Stomach (tissue), 9 donors: ENCODE results near the gene PCDHGA9. TPM values are rescaled to one million over a fixed set of nuclear protein-coding genes. Genes with fewer than 3 reads are reported as not detected.
"Not testable (repeated sequence)": the region's sequence is repeated elsewhere in the genome, so short reads cannot be mapped to it uniquely, and the experiment has no call there.

Source experiments
- DNase-seq, 2 donors: peaks; one replicate each; pipeline versions ENCODE4 v3.0.0 to v3.0.0-alpha.2; 2013 to 2019
- H3K27ac ChIP-seq, 5 donors: fragments of 200-600 bp in 4 of 5; sonication (generic) in 4 of 5; one replicate each; pipeline ENCODE4 v1.5.1; 2013 to 2019; ENCODE audit warnings: mild to moderate bottlenecking in 1 of 5, moderate library complexity in 1 of 5
- H3K27me3 ChIP-seq, 3 donors: fragments of 200-600 bp; sonication (generic); one replicate each; pipeline ENCODE4 v1.5.1; 2017 to 2019; ENCODE audit warnings: mixed run types in 1 of 3
- H3K36me3 ChIP-seq, 4 donors: fragments of 200-600 bp; sonication (generic); 1 replicate in 3 of 4; 2 replicates in 1 of 4; pipeline ENCODE4 v1.5.1; 2016 to 2019
- H3K4me1 ChIP-seq, 4 donors: fragments of 200-600 bp; sonication (generic); one replicate each; pipeline ENCODE4 v1.5.1; 2016 to 2019
- H3K4me3 ChIP-seq, 4 donors: fragments of 200-600 bp; sonication (generic) in 3 of 4; one replicate each; pipeline ENCODE4 v1.5.1; 2016 to 2019; ENCODE audit warnings: mild to moderate bottlenecking in 1 of 4
- H3K9me3 ChIP-seq, 4 donors: fragments of 200-600 bp; sonication (generic); one replicate each; pipeline ENCODE4 v1.5.1; 2016 to 2019
- EP300 ChIP-seq: sonication (generic); formaldehyde crosslinking; IDR thresholded peaks from one replicate; pipeline ENCODE4 v1.6.1; 2017; ENCODE audit warnings: antibody characterized with exemption
- POLR2A ChIP-seq, 4 donors: fragments of 450-650 bp; IDR thresholded peaks; one replicate each; pipeline ENCODE4 v1.6.1; 2016; ENCODE audit warnings: antibody characterized with exemption in 4 of 4, control low read depth in 2 of 4, mild to moderate bottlenecking in 1 of 4, moderate library complexity in 1 of 4
- POLR2AphosphoS5 ChIP-seq, 3 donors: sonication (generic); formaldehyde crosslinking; IDR thresholded peaks; one replicate each; pipeline ENCODE4 v1.6.1; 2016; ENCODE audit warnings: antibody characterized with exemption in 3 of 3
- WGBS, 5 donors: extraction: QIAGEN DNeasy Blood & Tissue Kit in 3 of 5; methylation state at CpG; one replicate each; pipeline versions ENCODE4 v1.1.5 to v1.1.7; 2013 to 2018; 5-methylcytosine and 5-hydroxymethylcytosine counted together
- intact Hi-C: fragments of 100-400 bp; cut with DNase I; formaldehyde crosslinking; loops from one replicate; pipeline ENCODE4 v1.15.1; 2023; ENCODE audit warnings: low total_unique reads
- polyA plus RNA-seq, 3 donors: library from polyadenylated mRNA; stranded (reverse); fragments of 200-250 nt; gene quantifications; one replicate each; pipeline ENCODE4 v1.2.3, GENCODE V29; 2013
- total RNA-seq, 5 donors: library from RNA; depleted of rRNA; stranded (reverse); fragments of >200 nt; gene quantifications; one replicate each; pipeline versions ENCODE4 v1.1.0 to v1.2.3, GENCODE V29; 2014 to 2016
- TF ChIP-seq, protein P1 (sequence below), 7 experiments: fragments of 450-650 bp in 4 of 7; fragments of 200-600 bp in 3 of 7; sonication (generic) in 3 of 7; IDR thresholded peaks; one replicate each; pipeline ENCODE4 v1.5.1; 2016 to 2019; ENCODE audit warnings: antibody characterized with exemption in 7 of 7, control low read depth in 2 of 7, mild to moderate bottlenecking in 1 of 7
- donor health status: healthy with polysubstance abuse.
- donor health status: Bipolar disorder and iron deficiency.
- donor health status: healthy.

Gene PCDHGA9
- total and polyA plus RNA-seq, 8 donors = 0.13 to 10.1 (median 2.0) TPM; not detected in 2

DNA sequence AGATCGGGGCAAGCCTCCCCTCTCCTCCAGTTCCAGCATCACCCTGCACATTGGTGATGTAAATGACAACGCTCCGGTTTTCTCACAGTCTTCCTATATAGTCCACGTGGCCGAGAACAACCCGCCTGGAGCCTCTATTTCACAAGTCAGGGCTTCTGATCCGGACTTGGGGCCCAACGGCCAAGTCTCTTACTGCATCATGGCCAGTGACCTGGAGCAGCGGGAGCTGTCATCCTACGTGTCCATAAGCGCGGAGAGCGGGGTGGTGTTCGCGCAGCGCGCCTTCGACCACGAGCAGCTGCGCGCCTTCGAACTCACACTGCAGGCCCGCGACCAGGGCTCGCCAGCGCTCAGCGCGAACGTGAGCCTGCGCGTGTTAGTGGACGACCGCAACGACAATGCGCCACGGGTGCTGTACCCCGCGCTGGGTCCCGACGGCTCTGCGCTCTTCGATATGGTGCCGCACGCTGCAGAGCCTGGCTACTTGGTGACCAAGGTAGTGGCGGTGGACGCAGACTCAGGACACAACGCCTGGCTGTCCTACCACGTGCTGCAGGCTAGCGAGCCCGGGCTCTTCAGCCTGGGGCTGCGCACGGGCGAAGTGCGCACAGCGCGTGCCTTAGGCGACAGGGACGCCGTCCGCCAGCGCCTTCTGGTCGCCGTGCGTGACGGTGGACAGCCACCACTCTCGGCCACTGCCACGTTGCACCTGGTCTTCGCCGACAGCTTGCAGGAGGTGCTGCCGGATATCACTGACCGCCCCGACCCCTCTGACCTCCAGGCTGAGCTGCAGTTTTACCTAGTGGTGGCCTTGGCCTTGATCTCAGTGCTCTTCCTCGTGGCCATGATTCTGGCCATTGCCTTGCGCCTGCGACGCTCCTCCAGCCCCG, 13.2 kb upstream of the PCDHGA9 start:
- Histone ChIP-seq H3K9me3 (peaks cover 62 to 98% (median 92%) of the 10 kb centered on the region in 4 donors), H3K4me1 (no peaks in the 10 kb centered on the region), H3K27me3 (peaks cover 0 to 78% (median 7%) of the 10 kb centered on the region in 3 donors), H3K27ac (no peak overlapping the region), H3K4me3 (no peak overlapping the region), H3K36me3 (peaks cover 0 to 16% (median 0%) of the 10 kb centered on the region in 4 donors)
- TF ChIP-seq POLR2AphosphoS5 (IDR thresholded peaks at IDR 0.05) (no peak), POLR2A (IDR thresholded peaks at IDR 0.05) (no peak), EP300 (no peak)
- TF ChIP-seq, protein P1, sequence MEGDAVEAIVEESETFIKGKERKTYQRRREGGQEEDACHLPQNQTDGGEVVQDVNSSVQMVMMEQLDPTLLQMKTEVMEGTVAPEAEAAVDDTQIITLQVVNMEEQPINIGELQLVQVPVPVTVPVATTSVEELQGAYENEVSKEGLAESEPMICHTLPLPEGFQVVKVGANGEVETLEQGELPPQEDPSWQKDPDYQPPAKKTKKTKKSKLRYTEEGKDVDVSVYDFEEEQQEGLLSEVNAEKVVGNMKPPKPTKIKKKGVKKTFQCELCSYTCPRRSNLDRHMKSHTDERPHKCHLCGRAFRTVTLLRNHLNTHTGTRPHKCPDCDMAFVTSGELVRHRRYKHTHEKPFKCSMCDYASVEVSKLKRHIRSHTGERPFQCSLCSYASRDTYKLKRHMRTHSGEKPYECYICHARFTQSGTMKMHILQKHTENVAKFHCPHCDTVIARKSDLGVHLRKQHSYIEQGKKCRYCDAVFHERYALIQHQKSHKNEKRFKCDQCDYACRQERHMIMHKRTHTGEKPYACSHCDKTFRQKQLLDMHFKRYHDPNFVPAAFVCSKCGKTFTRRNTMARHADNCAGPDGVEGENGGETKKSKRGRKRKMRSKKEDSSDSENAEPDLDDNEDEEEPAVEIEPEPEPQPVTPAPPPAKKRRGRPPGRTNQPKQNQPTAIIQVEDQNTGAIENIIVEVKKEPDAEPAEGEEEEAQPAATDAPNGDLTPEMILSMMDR (IDR thresholded peaks at IDR 0.05) = no peak
- intact Hi-C loops = no loop called here
- WGBS, 5 donors = 35 to 46% (median 39%) methylated on average over 52 to 77 of the region's 77 CpGs
- DNase-seq = no peak

DNA sequence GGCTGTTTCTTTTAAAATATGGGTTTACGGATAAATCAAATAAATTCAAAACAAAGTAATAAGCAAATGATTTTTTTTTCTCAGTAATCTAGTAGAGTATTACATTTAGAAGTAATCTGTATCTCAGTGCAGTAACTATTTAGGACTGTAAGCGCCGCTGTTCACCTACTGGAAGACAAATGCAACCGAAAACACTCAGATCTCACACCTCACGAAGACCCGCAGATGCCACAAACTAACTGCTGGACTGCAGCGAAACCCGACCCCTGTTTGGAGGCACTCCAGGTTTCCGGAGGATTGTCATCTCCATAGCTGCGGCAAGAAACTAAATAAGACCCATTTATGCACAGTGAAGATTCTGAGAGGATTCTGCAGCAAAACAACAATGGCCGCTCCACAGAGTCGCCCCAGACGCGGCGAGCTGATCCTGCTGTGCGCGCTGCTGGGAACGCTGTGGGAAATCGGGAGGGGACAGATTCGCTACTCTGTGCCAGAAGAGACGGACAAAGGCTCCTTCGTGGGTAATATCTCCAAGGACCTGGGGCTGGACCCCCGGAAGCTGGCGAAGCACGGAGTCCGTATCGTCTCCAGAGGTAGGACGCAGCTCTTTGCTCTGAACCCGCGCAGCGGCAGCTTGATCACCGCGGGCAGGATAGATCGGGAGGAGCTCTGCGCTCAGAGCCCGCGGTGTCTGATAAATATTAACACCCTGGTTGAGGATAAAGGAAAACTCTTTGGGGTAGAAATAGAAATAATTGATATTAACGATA, 10.0 kb upstream of the PCDHGA9 start, which contains the start of gene PCDHGA8:
PCDHGA8 (plus strand) TSS at position 205 of the 770 bp plus-strand sequence; CDS start at position 386, 181 bp downstream.
- WGBS, 5 donors = 21 to 34% (median 28%) methylated on average over 35 to 38 of the region's 38 CpGs
- intact Hi-C loops = no loop called here
- Histone ChIP-seq H3K9me3 (peaks cover 50 to 98% (median 90%) of the 10 kb centered on the region in 4 donors), H3K27me3 (peaks cover 0 to 80% (median 5%) of the 10 kb centered on the region in 3 donors), H3K27ac (no peak within 1 kb of the TSS), H3K4me1 (no peaks in the 10 kb centered on the region), H3K4me3 (no peak within 1 kb of the TSS), H3K36me3 (peaks cover 0 to 16% (median 0%) of the 10 kb centered on the region in 4 donors)
- no peak for DNase-seq
- TF ChIP-seq POLR2AphosphoS5 (IDR thresholded peaks at IDR 0.05) (no peak), EP300 (no peak), POLR2A (IDR thresholded peaks at IDR 0.05) (no peak)
- TF ChIP-seq, protein P1 (IDR thresholded peaks at IDR 0.05) = no peak

DNA sequence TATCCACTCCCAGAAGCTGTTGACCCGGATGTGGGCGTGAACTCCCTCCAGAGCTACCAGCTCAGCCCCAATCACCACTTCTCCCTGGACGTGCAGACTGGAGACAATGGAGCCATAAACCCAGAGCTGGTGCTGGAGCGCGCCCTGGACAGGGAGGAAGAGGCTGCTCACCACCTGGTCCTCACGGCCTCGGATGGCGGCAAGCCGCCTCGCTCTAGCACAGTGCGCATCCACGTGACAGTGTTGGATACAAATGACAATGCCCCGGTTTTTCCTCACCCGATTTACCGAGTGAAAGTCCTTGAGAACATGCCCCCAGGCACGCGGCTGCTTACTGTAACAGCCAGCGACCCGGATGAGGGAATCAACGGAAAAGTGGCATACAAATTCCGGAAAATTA, 9.3 kb upstream of the PCDHGA9 start:
- no peak for DNase-seq
- Histone ChIP-seq H3K4me1 (no peaks in the 10 kb centered on the region), H3K27me3 (peaks cover 0 to 80% (median 5%) of the 10 kb centered on the region in 3 donors), H3K27ac (no peak overlapping the region), H3K36me3 (peaks cover 0 to 16% (median 0%) of the 10 kb centered on the region in 4 donors), H3K4me3 (no peak overlapping the region), H3K9me3 (peaks cover 49 to 98% (median 91%) of the 10 kb centered on the region in 4 donors)
- TF ChIP-seq EP300 = no peak
- intact Hi-C loops = no loop called here
- WGBS, 5 donors = 31 to 46% (median 34%) methylated on average over 21 of the region's 21 CpGs

DNA sequence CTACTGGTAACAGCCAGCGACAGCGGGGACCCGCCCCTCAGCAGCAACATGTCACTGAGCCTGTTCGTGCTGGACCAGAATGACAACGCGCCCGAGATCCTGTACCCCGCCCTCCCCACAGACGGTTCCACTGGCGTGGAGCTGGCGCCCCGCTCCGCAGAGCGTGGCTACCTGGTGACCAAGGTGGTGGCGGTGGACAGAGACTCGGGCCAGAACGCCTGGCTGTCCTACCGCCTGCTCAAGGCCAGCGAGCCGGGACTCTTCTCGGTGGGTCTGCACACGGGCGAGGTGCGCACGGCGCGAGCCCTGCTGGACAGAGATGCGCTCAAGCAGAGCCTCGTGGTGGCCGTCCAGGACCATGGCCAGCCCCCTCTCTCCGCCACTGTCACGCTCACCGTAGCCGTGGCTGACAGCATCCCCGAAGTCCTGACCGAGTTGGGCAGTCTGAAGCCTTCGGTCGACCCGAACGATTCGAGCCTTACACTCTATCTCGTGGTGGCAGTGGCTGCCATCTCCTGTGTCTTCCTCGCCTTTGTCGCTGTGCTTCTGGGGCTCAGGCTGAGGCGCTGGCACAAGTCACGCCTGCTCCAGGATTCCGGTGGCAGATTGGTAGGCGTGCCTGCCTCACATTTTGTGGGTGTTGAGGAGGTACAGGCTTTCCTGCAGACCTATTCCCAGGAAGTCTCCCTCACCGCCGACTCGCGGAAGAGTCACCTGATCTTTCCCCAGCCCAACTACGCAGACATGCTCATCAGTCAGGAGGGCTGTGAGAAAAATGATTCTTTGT, 8.0 kb upstream of the PCDHGA9 start:
- Histone ChIP-seq H3K9me3 (peaks cover 41 to 98% (median 90%) of the 10 kb centered on the region in 4 donors), H3K36me3 (peaks cover 0 to 15% (median 0%) of the 10 kb centered on the region in 4 donors), H3K27me3 (peaks cover 0 to 80% (median 7%) of the 10 kb centered on the region in 3 donors)
- DNase-seq, H3K4me3 ChIP-seq, intact Hi-C loops, H3K4me1 ChIP-seq, H3K27ac ChIP-seq: not testable (repeated sequence)
- 36 to 38% (median 38%) methylated on average over 13 to 44 of the region's 53 CpGs for WGBS, 5 donors
